Left lung (tissue), 14 donors: Measurements from ENCODE around the gene DEFB129. TPM values are rescaled to one million over a fixed set of nuclear protein-coding genes. Genes with fewer than 3 reads are reported as not detected.

Experiments
- ATAC-seq: fragments of 200-7000 bp; cut with Tn5 transposase; one replicate; pipeline ENCODE4 v1.9.1; 2020; ENCODE audit warnings: moderate library complexity
- DNase-seq, 4 donors: peaks; one replicate each; pipeline ENCODE4 v3.0.0-alpha.2; 2013 to 2020
- H3K27ac ChIP-seq, 2 donors: fragments of 200-600 bp; sonication (generic) in 1 of 2; one replicate each; pipeline versions ENCODE4 v1.5.0 to v1.8.0; 2020 to 2021
- H3K27me3 ChIP-seq, 2 donors: fragments of 200-600 bp; sonication (generic) in 1 of 2; one replicate each; pipeline versions ENCODE4 v1.5.0 to v1.8.0; 2020 to 2021
- H3K36me3 ChIP-seq, 2 donors: fragments of 200-600 bp; sonication (generic) in 1 of 2; one replicate each; pipeline versions ENCODE4 v1.5.0 to v1.8.0; 2020 to 2021
- H3K4me1 ChIP-seq, 2 donors: fragments of 200-600 bp; one replicate each; pipeline ENCODE4 v1.8.0; 2021
- H3K4me3 ChIP-seq, 2 donors: fragments of 200-600 bp; sonication (generic) in 1 of 2; one replicate each; pipeline versions ENCODE4 v1.5.0 to v1.8.0; 2020 to 2021; ENCODE audit warnings: mild to moderate bottlenecking in 1 of 2
- H3K9me3 ChIP-seq, 2 donors: fragments of 200-600 bp; sonication (generic) in 1 of 2; one replicate each; pipeline versions ENCODE4 v1.5.0 to v1.8.0; 2020 to 2021
- intact Hi-C, 2 donors: fragments of 100-400 bp; cut with DNase I; formaldehyde crosslinking; loops; one replicate each; pipeline versions ENCODE4 v1.11.2 to v1.14.2; 2022
- long read RNA-seq, 12 donors: library from polyadenylated mRNA in 2 of 12; unstranded in 2 of 12; transcript quantifications; one replicate each; pipeline ENCODE4 v2.0.0 and lab custom pipeline, GENCODE V29; 2019 to 2026
- polyA plus RNA-seq, 6 donors: library from polyadenylated mRNA; unstranded; fragments of 120-200 nt; gene quantifications; one replicate each; pipeline ENCODE4 v1.2.1, GENCODE V29; 2013; ENCODE audit not compliant: insufficient read length in 6 of 6
- total RNA-seq, 2 donors: library from RNA; stranded (reverse); fragmentation: NEBNext Ultra II Directional; extraction: Animal tissue kit (Norgen Biotek cat#: 25700); gene quantifications; one replicate each; pipeline ENCODE4 v1.2.1, GENCODE V29; 2021
- TF ChIP-seq, protein P1 (sequence below), 2 donors: fragments of 200-600 bp; sonication (generic) in 1 of 2; IDR thresholded peaks; one replicate each; pipeline versions ENCODE4 v1.5.0 to v1.8.0; 2021; ENCODE audit warnings: antibody characterized with exemption in 2 of 2
- donor health status: DM: no; HTN: yes; CAD: no.
- donor health status: DM: no; HTN: no; CAD: no.

DEFB129 gene, protein sequence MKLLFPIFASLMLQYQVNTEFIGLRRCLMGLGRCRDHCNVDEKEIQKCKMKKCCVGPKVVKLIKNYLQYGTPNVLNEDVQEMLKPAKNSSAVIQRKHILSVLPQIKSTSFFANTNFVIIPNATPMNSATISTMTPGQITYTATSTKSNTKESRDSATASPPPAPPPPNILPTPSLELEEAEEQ
- not detected for total RNA-seq
- not detected for polyA plus RNA-seq
- long read RNA-seq, donor 1 = 0 reads
- long read RNA-seq, donor 2 = 0 reads
- long read RNA-seq, donor 3 = 0 reads
- long read RNA-seq, donor 4 = 0 reads
- long read RNA-seq, donor 5 = 0 reads
- long read RNA-seq, donor 6 = 0 reads
- long read RNA-seq, donor 7 = 0 reads
- long read RNA-seq, donor 8 = 0 reads
- long read RNA-seq, donor 9 = 0 reads
- long read RNA-seq, donor 10 = 0 reads
- long read RNA-seq, donor 11 = 0 reads
- long read RNA-seq, donor 12 = 0 reads

DNA sequence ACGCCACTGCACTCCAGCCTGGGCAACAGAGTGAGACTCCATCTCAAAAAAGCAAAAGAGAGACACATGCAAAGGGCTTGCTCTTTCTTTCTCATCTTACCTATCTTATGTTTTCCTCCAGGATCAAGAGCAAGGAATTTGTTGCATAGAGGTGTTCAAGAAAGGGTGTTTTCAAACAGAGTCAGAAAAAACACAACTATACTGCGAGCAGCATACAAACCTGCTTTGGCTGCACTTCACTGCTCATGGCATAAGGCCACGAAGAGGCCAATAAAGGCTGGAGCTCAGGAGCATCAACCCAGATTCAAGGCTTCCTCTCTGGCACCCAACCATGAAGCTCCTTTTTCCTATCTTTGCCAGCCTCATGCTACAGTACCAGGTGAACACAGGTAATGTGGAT is at the start of gene DEFB129:
TSS of gene DEFB129 (plus strand) at position 301 of the 400 bp plus-strand sequence. CDS start at position 332, 31 bp downstream.
- H3K36me3 ChIP-seq = no peaks in the 10 kb centered on the region
- H3K9me3 ChIP-seq = no peaks in the 10 kb centered on the region
- intact Hi-C loops = no loop called here
- no peaks in the 10 kb centered on the region for H3K4me1 ChIP-seq
- DNase-seq (no peak), ATAC-seq (no peak)
- no peak within 1 kb of the TSS for H3K27ac ChIP-seq
- H3K27me3 ChIP-seq = no peaks in the 10 kb centered on the region
- H3K4me3 ChIP-seq = no peak within 1 kb of the TSS
- TF ChIP-seq, protein P1, sequence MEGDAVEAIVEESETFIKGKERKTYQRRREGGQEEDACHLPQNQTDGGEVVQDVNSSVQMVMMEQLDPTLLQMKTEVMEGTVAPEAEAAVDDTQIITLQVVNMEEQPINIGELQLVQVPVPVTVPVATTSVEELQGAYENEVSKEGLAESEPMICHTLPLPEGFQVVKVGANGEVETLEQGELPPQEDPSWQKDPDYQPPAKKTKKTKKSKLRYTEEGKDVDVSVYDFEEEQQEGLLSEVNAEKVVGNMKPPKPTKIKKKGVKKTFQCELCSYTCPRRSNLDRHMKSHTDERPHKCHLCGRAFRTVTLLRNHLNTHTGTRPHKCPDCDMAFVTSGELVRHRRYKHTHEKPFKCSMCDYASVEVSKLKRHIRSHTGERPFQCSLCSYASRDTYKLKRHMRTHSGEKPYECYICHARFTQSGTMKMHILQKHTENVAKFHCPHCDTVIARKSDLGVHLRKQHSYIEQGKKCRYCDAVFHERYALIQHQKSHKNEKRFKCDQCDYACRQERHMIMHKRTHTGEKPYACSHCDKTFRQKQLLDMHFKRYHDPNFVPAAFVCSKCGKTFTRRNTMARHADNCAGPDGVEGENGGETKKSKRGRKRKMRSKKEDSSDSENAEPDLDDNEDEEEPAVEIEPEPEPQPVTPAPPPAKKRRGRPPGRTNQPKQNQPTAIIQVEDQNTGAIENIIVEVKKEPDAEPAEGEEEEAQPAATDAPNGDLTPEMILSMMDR (IDR thresholded peaks at IDR 0.05) = no peak

DNA sequence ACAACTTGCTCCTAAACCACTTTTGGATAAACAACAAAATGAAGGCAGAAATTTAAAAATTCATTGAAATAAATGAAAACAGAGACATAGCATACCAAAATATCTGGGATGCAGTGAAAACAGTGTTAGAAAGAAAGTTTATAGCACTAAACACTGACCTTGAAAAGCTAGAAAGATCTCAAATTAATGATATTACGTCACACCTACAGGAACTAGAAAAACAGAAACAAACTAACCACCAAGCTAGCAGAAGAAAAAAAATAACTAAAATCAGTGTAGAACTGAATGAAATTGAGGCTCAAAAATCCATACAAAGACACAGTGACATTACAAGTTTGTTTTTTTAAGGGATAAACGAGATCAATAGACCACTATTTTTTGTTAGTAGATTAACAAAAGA is 42.8 kb upstream of the DEFB129 start:
- TF ChIP-seq, protein P1 (IDR thresholded peaks at IDR 0.05) = no peak
- Histone ChIP-seq H3K36me3 (no peaks in the 10 kb centered on the region), H3K27me3 (peaks cover 0 to 24% of the 10 kb centered on the region in 2 donors), H3K4me1 (no peaks in the 10 kb centered on the region), H3K27ac (no peak overlapping the region), H3K9me3 (no peaks in the 10 kb centered on the region), H3K4me3 (no peak overlapping the region)
- no peak for DNase-seq
- ATAC-seq = no peak
- intact Hi-C loops = no loop called here

DNA sequence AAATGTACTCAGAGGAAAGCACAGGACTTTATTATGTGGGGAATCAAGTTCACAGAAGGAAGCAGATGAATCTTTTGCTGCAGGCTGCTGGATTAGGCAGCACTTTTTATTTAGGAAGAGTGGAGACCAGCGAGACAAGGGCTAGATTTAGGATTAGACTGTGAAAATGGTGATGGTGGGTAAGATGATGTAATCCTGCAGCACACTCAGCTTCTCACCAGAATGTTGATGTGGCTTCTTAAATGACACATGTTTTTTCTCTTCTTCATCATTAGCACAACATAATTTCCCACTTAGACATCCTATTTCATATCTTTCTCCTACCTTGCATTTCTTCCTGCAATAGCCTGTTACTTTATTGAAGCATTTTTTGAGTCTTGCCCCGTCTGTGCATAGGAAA is 39.3 kb upstream of the DEFB129 start:
- ATAC-seq = no peak
- Histone ChIP-seq H3K27ac (no peak overlapping the region), H3K36me3 (no peaks in the 10 kb centered on the region), H3K4me1 (no peaks in the 10 kb centered on the region), H3K4me3 (no peak overlapping the region), H3K27me3 (peaks cover 0 to 17% of the 10 kb centered on the region in 2 donors), H3K9me3 (peaks cover 0 to 3% of the 10 kb centered on the region in 2 donors)
- TF ChIP-seq, protein P1 (IDR thresholded peaks at IDR 0.05) = no peak
- intact Hi-C loops = no loop called here
- DNase-seq = no peak

DNA sequence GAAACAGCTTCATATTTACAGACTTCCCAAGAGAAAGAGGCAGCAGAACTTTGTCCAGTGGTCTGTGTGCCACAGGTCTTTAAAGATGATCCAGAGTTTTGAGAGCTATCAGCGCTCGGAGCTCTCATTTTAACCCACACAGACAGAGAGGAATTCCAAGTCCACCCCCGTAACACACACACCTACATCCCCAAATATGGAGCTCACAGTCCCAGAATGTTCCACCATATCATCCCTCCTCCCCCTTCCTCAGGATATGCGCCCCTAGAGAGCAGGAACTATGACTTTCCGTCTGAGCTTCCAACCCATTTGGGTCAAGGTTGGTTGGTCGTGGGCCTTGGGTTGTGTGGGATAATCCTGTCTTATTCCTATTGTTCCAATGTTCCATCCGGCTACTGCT is 37.4 kb upstream of the DEFB129 start, which contains the start of gene DEFB128:
TSS of gene DEFB128 (minus strand) at position 101 of the 400 bp plus-strand sequence. CDS start at position 13, 88 bp downstream.
- no peak for DNase-seq
- H3K9me3 ChIP-seq = peaks cover 0 to 3% of the 10 kb centered on the region in 2 donors

DNA sequence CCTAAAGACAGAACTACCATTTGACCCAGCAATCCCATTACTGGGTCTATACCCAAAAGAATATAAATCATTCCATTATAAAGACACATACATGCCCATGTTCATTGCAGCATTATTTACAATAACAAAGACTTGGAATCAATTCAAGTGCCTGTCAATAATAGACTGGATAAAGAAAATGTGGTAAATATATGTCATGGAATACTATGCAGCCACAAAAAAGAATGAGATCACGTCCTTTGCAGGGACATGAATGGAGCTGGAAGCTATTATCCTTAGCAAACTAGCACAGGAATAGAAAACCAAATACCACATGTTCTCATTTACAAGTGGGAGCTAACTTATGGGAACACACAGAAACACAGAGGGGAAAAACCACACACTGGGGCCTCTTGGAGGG is 28.8 kb upstream of the DEFB129 start:
- H3K9me3 ChIP-seq = no peaks in the 10 kb centered on the region
- DNase-seq (no peak), ATAC-seq (no peak)
- no peak overlapping the region for H3K27ac ChIP-seq
- intact Hi-C loops = no loop called here
- no peaks in the 10 kb centered on the region for H3K4me1 ChIP-seq
- no peaks in the 10 kb centered on the region for H3K36me3 ChIP-seq
- TF ChIP-seq, protein P1 (IDR thresholded peaks at IDR 0.05) = no peak
- no peaks in the 10 kb centered on the region for H3K27me3 ChIP-seq
- no peak overlapping the region for H3K4me3 ChIP-seq

More for the DNA sequence above, 37.4 kb upstream of the DEFB129 start, which contains the start of gene DEFB128:
- H3K4me3 ChIP-seq = no peak within 1 kb of the TSS
- TF ChIP-seq, protein P1 (IDR thresholded peaks at IDR 0.05) = no peak
- ATAC-seq = no peak
- H3K27me3 ChIP-seq = peaks cover 0 to 14% of the 10 kb centered on the region in 2 donors
- H3K4me1 ChIP-seq = no peaks in the 10 kb centered on the region
- intact Hi-C loops = no loop called here
- no peaks in the 10 kb centered on the region for H3K36me3 ChIP-seq
- no peak within 1 kb of the TSS for H3K27ac ChIP-seq
